GM12891 (cell line): ENCODE measurements around the gene ZBTB42.

Experiments
- PAX5 ChIP-seq: IDR thresholded peaks from 2 replicates; pipeline ENCODE4 v1.6.1; 2011; ENCODE audit warnings: low read length, moderate library complexity, mild to moderate bottlenecking; ENCODE audit not compliant: insufficient read depth, severe bottlenecking
- POLR2A ChIP-seq: IDR thresholded peaks from 2 replicates; pipeline ENCODE4 v1.6.1; 2011; ENCODE audit warnings: low read depth, low read length, control low read depth
- POLR2AphosphoS5 ChIP-seq: IDR thresholded peaks from 2 replicates; pipeline ENCODE4 v1.6.1; 2011; ENCODE audit warnings: low read depth, low read length, control low read depth
- POU2F2 ChIP-seq: IDR thresholded peaks from 2 replicates; pipeline ENCODE4 v1.6.1; 2011; ENCODE audit warnings: low read depth, mild to moderate bottlenecking, control low read depth, low read length, moderate library complexity
- TAF1 ChIP-seq: IDR thresholded peaks from 2 replicates; pipeline ENCODE4 v1.6.1; 2011; ENCODE audit warnings: low read depth, low read length, control low read depth

DNA sequence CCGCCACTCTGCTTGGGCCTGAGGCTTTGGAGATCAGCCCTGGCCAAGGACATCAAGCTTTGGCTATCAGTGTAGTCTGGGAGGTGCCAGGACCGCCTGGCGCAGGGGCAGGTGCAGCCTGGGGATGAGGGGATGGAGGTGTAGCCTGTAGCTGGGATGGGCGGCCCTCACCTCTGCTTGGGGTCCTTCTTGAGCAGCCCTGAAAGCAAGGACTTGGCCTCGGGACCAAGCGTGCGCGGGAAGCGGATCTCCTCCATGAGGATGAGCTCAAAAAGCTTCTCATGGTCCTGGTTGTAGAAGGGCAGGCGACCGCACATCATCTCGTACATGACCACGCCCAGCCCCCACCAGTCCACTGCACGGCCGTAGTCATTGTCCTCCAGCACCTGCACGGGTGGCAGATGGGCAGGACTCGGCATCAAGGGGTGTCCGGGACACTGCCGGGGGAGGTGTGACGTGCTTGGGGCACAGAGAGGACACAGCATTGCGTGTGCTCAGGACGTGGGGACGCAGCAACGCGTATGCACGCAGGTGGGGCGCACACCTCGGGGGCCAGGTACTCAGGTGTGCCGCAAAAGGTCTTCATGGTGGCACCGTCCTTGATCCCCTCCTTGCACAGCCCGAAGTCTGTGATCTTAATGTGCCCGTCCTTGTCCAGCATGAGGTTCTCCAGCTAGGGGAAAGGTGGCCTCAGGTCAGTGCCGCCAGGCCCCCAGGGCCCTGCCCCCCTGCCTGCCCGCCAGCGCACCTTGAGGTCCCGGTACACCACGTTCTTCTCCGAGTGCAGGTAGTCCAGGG is 28.0 kb upstream of the ZBTB42 start:
- TF ChIP-seq TAF1 = no peak
- TF ChIP-seq POLR2AphosphoS5 = no peak
- no peak for TF ChIP-seq POLR2A
- no peak for TF ChIP-seq PAX5
- TF ChIP-seq POU2F2 = no peak
